NT2/D1 (cell line): ENCODE measurements around the gene MAN1A1.

ENCODE experiments used
- SUZ12 ChIP-seq: IDR thresholded peaks from 2 replicates; pipeline ENCODE4 v1.6.1; 2011; ENCODE audit not compliant: insufficient read length, insufficient read depth; ENCODE audit errors: extremely low read depth
- YY1 ChIP-seq: IDR thresholded peaks from 2 replicates; pipeline ENCODE4 v1.6.1; 2011; ENCODE audit not compliant: insufficient read length, insufficient read depth
- ZNF274 ChIP-seq: IDR thresholded peaks from 2 replicates; pipeline ENCODE4 v1.6.1; 2011; ENCODE audit warnings: mild to moderate bottlenecking, low read depth, low read length

GRCh38 chr6:119346936-119347335, 2.6 kb downstream of the MAN1A1 start:
- TF ChIP-seq ZNF274: no peak
- no peak for TF ChIP-seq YY1
- no peak for TF ChIP-seq SUZ12
